PFSK-1 (cell line): ENCODE data around the gene DYNLL1.

Source experiments
- FOXP2 ChIP-seq: optimal IDR thresholded peaks from 2 replicates; pipeline ENCODE3; 2011; ENCODE audit warnings: borderline replicate concordance, control low read depth, inconsistent platforms; ENCODE audit not compliant: insufficient read depth; ENCODE audit errors: extremely low read length, extremely low read depth
- POLR2AphosphoS5 ChIP-seq: IDR thresholded peaks from 2 replicates; pipeline ENCODE4 v1.6.1; 2012; ENCODE audit warnings: low read depth, mild to moderate bottlenecking, control low read depth, low read length, moderate library complexity
- REST ChIP-seq, 2 experiments: IDR thresholded peaks; 2 replicates each; pipeline versions ENCODE4 v1.6.1 to v1.8.0; 2011 to 2012; ENCODE audit warnings: low read depth in 2 of 2, low read length in 2 of 2, control low read depth in 1 of 2, inconsistent platforms in 1 of 2, mild to moderate bottlenecking in 1 of 2, moderate library complexity in 1 of 2; ENCODE audit not compliant: insufficient read depth in 1 of 2
- SIN3A ChIP-seq: IDR thresholded peaks from 2 replicates; pipeline ENCODE4 v1.6.1; 2012; ENCODE audit warnings: mild to moderate bottlenecking, low read length, moderate library complexity, borderline replicate concordance; ENCODE audit not compliant: insufficient read depth
- TAF1 ChIP-seq: IDR thresholded peaks from 2 replicates; pipeline ENCODE4 v1.6.1; 2012; ENCODE audit warnings: low read length, control low read depth, borderline replicate concordance; ENCODE audit not compliant: insufficient read depth

Gene DYNLL1

GRCh38 chr12:120468821-120469449 is 27.0 kb upstream of the DYNLL1 start:
- TF ChIP-seq POLR2AphosphoS5 (no peak), FOXP2 (no peak), SIN3A (no peak), REST (IDR thresholded peaks at IDR 0.05; ENCODE audit: insufficient read depth in 1 of 2, low read depth in 2 of 2, low read length in 2 of 2) (no peak), TAF1 (no peak)

- TF ChIP-seq SIN3A (peak; percentile 37; the same call in 1 of the 2 replicates), TAF1 (peak; percentile 82), REST (IDR thresholded peaks at IDR 0.05; ENCODE audit: insufficient read depth in 1 of 2, low read depth in 2 of 2, low read length in 2 of 2) (peak; percentile 10 to 39; a peak in 1 of 4 replicates), POLR2AphosphoS5 (peak; percentile 86), FOXP2 (peak; percentile 65)
These were observed 26.3 kb upstream of the DYNLL1 start, which contains the start of gene SRSF9 for GRCh38 chr12:120469450-120470149. SRSF9 (minus strand) TSS chr12:120469748; CDS start chr12:120469609, 139 bp downstream.

- TF ChIP-seq REST (IDR thresholded peaks at IDR 0.05; ENCODE audit: insufficient read depth in 1 of 2, low read depth in 2 of 2, low read length in 2 of 2) (no peak), SIN3A (no peak), POLR2AphosphoS5 (no peak), FOXP2 (no peak), TAF1 (no peak)
These were observed 25.6 kb upstream of the DYNLL1 start for GRCh38 chr12:120470150-120470784.

- TF ChIP-seq REST (IDR thresholded peaks at IDR 0.05; ENCODE audit: insufficient read depth in 1 of 2, low read depth in 2 of 2, low read length in 2 of 2) (no peak), POLR2AphosphoS5 (no peak), SIN3A (no peak), FOXP2 (no peak), TAF1 (no peak)
These were observed 23.4 kb upstream of the DYNLL1 start for GRCh38 chr12:120472521-120472920.
